Neuronal stem cell (in vitro differentiated cells): Measurements from ENCODE around the gene EPM2A.
A peak's percentile ranks its signal among the peaks of the same experiment; 100 is the strongest.

Experiments used
- DNase-seq: peaks from one replicate; pipeline ENCODE4 v3.0.0-alpha.2; 2013; ENCODE audit warnings: low spot score
- H2AFZ ChIP-seq: one replicate; pipeline ENCODE4 v1.6.1; 2013; ENCODE audit warnings: mild to moderate bottlenecking, low read length, inconsistent platforms
- H2AK5ac ChIP-seq: 2 replicates; pipeline ENCODE4 v1.6.1; 2013; ENCODE audit warnings: low read depth, mild to moderate bottlenecking, inconsistent platforms, low read length, moderate library complexity, mixed read lengths
- H2BK120ac ChIP-seq: 2 replicates; pipeline ENCODE4 v1.6.1; 2013; ENCODE audit warnings: low read depth, mild to moderate bottlenecking, inconsistent platforms, low read length, moderate library complexity, mixed read lengths
- H2BK12ac ChIP-seq: one replicate; pipeline ENCODE4 v1.6.1; 2013; ENCODE audit warnings: low read length, inconsistent platforms
- H2BK15ac ChIP-seq: 2 replicates; pipeline ENCODE4 v1.6.1; 2013; ENCODE audit warnings: mild to moderate bottlenecking, low read length, inconsistent platforms, mixed read lengths
- H2BK5ac ChIP-seq: one replicate; pipeline ENCODE4 v1.6.1; 2013; ENCODE audit warnings: inconsistent platforms, mild to moderate bottlenecking, low read length, moderate library complexity
- H3K14ac ChIP-seq: one replicate; pipeline ENCODE4 v1.6.1; 2013; ENCODE audit warnings: low read length, inconsistent platforms
- H3K18ac ChIP-seq: 2 replicates; pipeline ENCODE4 v1.6.1; 2013; ENCODE audit warnings: low read length, inconsistent platforms
- H3K23ac ChIP-seq: 2 replicates; pipeline ENCODE4 v1.6.1; 2013; ENCODE audit warnings: low read depth, mild to moderate bottlenecking, mixed read lengths, low read length, inconsistent platforms; ENCODE audit not compliant: poor library complexity
- H3K27ac ChIP-seq: replicated peaks from 3 replicates; pipeline ENCODE4 v1.5.1; 2013; ENCODE audit warnings: low read length, inconsistent platforms
- H3K27me3 ChIP-seq, 3 experiments: 2 replicates each; pipeline ENCODE4 v1.6.1; 2013; ENCODE audit warnings: low read length in 3 of 3, mild to moderate bottlenecking in 2 of 3, inconsistent platforms in 1 of 3, low read depth in 1 of 3, mixed read lengths in 1 of 3, moderate library complexity in 1 of 3; ENCODE audit not compliant: control insufficient read depth in 3 of 3, insufficient read depth in 3 of 3
- H3K36me3 ChIP-seq, 2 donors: replicated peaks in 1 of 2; 2 replicates each; pipeline ENCODE4 v1.6.1; 2013; ENCODE audit warnings: low read length in 2 of 2; ENCODE audit not compliant: control insufficient read depth in 2 of 2, insufficient read depth in 2 of 2
- H3K4ac ChIP-seq: 2 replicates; pipeline ENCODE4 v1.6.1; 2013; ENCODE audit warnings: inconsistent platforms, mild to moderate bottlenecking, low read length, moderate library complexity
- H3K4me1 ChIP-seq, 2 donors: 1 replicate in 1 of 2; 2 replicates in 1 of 2; pipeline ENCODE4 v1.6.1; 2013; ENCODE audit warnings: low read length in 2 of 2, low read depth in 1 of 2; ENCODE audit not compliant: control insufficient read depth in 2 of 2, insufficient read depth in 1 of 2
- H3K4me2 ChIP-seq: one replicate; pipeline ENCODE4 v1.6.1; 2013; ENCODE audit warnings: mild to moderate bottlenecking, low read length, inconsistent platforms; ENCODE audit not compliant: insufficient read depth, poor library complexity, severe bottlenecking
- H3K4me3 ChIP-seq, 2 donors: 2 replicates each; pipeline ENCODE4 v1.5.1; 2013; ENCODE audit warnings: low read length in 2 of 2, mild to moderate bottlenecking in 2 of 2, inconsistent platforms in 1 of 2, moderate library complexity in 1 of 2
- H3K79me1 ChIP-seq: one replicate; pipeline ENCODE4 v1.6.1; 2013; ENCODE audit warnings: low read depth, mild to moderate bottlenecking, inconsistent platforms, low read length, moderate library complexity
- H3K9ac ChIP-seq: one replicate; pipeline ENCODE4 v1.6.1; 2013; ENCODE audit warnings: mild to moderate bottlenecking, low read depth, low read length, inconsistent platforms; ENCODE audit not compliant: poor library complexity
- H3K9me3 ChIP-seq, 2 donors: replicated peaks in 1 of 2; 2 replicates each; pipeline versions ENCODE3 to v1.6.1; 2013; ENCODE audit warnings: low read length in 2 of 2, mild to moderate bottlenecking in 2 of 2, inconsistent platforms in 1 of 2, low read depth in 1 of 2, mixed read lengths in 1 of 2, moderate library complexity in 1 of 2; ENCODE audit not compliant: control insufficient read depth in 2 of 2, insufficient read depth in 1 of 2
- H4K8ac ChIP-seq: one replicate; pipeline ENCODE4 v1.6.1; 2013; ENCODE audit warnings: low read depth, mild to moderate bottlenecking, inconsistent platforms, low read length, moderate library complexity
- H4K91ac ChIP-seq: one replicate; pipeline ENCODE4 v1.6.1; 2013; ENCODE audit warnings: low read length, low read depth, mild to moderate bottlenecking, inconsistent platforms; ENCODE audit not compliant: poor library complexity
- WGBS, 2 donors: extraction: QIAGEN DNeasy Blood & Tissue Kit; methylation state at CpG; one replicate each; pipeline ENCODE4 v1.1.7; 2013; ENCODE audit warnings: missing lambda C conversion rate in 2 of 2, mixed read lengths in 1 of 2; ENCODE audit not compliant: insufficient read length in 2 of 2, insufficient replicate concordance in 1 of 2; ENCODE audit errors: extremely low coverage in 2 of 2; 5-methylcytosine and 5-hydroxymethylcytosine counted together

EPM2A gene

GRCh38 chr6:145621776-145622175 is 113.5 kb downstream of the EPM2A start:
- H2BK12ac ChIP-seq = no peak overlapping the region
- H2BK15ac ChIP-seq = no peak overlapping the region
- H3K27me3 ChIP-seq = no peaks in the 10 kb centered on the region
- H3K9me3 ChIP-seq = no peaks in the 10 kb centered on the region
- H4K91ac ChIP-seq = no peak overlapping the region
- no peak overlapping the region for H3K18ac ChIP-seq
- H3K9ac ChIP-seq = no peak overlapping the region
- H3K23ac ChIP-seq = no peak overlapping the region
- H3K4me1 ChIP-seq = no peaks in the 10 kb centered on the region
- no peaks in the 10 kb centered on the region for H3K79me1 ChIP-seq
- H3K27ac ChIP-seq = no peak overlapping the region
- no peak overlapping the region for H2BK5ac ChIP-seq
- no peak for DNase-seq
- no peak overlapping the region for H4K8ac ChIP-seq
- no peak overlapping the region for H3K4ac ChIP-seq
- no peak overlapping the region for H3K4me2 ChIP-seq
- no peak overlapping the region for H2AFZ ChIP-seq
- no peak overlapping the region for H3K4me3 ChIP-seq
- no peak overlapping the region for H3K14ac ChIP-seq
- no peak overlapping the region for H2BK120ac ChIP-seq
- H3K36me3 ChIP-seq = no peaks in the 10 kb centered on the region
- no CpG with 5 or more reads among the region's 1 CpG for WGBS, 2 donors
- H2AK5ac ChIP-seq = no peak overlapping the region

- Histone ChIP-seq H3K18ac (no peak overlapping the region), H3K9me3 (no peaks in the 10 kb centered on the region), H3K27ac (no peak overlapping the region), H3K79me1 (no peaks in the 10 kb centered on the region), H3K4me3 (no peak overlapping the region), H3K9ac (peak overlapping the region; percentile 54), H3K27me3 (no peaks in the 10 kb centered on the region), H2BK120ac (no peak overlapping the region), H4K91ac (no peak overlapping the region), H2BK12ac (no peak overlapping the region), H3K4me2 (no peak overlapping the region), H4K8ac (no peak overlapping the region), H3K23ac (no peak overlapping the region), H2AK5ac (no peak overlapping the region), H2BK5ac (no peak overlapping the region), H2BK15ac (no peak overlapping the region), H3K4ac (no peak overlapping the region), H3K14ac (no peak overlapping the region), H2AFZ (no peak overlapping the region), H3K36me3 (no peaks in the 10 kb centered on the region), H3K4me1 (no peaks in the 10 kb centered on the region)
- no peak for DNase-seq
- WGBS, 2 donors = no CpG with 5 or more reads among the region's 7 CpGs
These were observed 115.2 kb downstream of the EPM2A start for GRCh38 chr6:145620088-145620487.

GRCh38 chr6:145609521-145609920 is 125.8 kb downstream of the EPM2A start:
- no peak overlapping the region for H2AFZ ChIP-seq
- no peak overlapping the region for H3K4me3 ChIP-seq
- H3K9me3 ChIP-seq = no peaks in the 10 kb centered on the region
- no peak overlapping the region for H2BK5ac ChIP-seq
- no CpG with 5 or more reads among the region's 1 CpG for WGBS, 2 donors
- no peak for DNase-seq
- no peaks in the 10 kb centered on the region for H3K27me3 ChIP-seq
- no peak overlapping the region for H2BK120ac ChIP-seq
- no peak overlapping the region for H2AK5ac ChIP-seq
- no peaks in the 10 kb centered on the region for H3K79me1 ChIP-seq
- no peak overlapping the region for H3K18ac ChIP-seq
- no peak overlapping the region for H2BK15ac ChIP-seq
- no peak overlapping the region for H3K14ac ChIP-seq
- H3K23ac ChIP-seq = no peak overlapping the region
- no peak overlapping the region for H3K27ac ChIP-seq
- no peaks in the 10 kb centered on the region for H3K4me1 ChIP-seq
- no peaks in the 10 kb centered on the region for H3K36me3 ChIP-seq
- no peak overlapping the region for H4K8ac ChIP-seq
- H2BK12ac ChIP-seq = no peak overlapping the region
- H3K9ac ChIP-seq = no peak overlapping the region
- no peak overlapping the region for H3K4me2 ChIP-seq
- no peak overlapping the region for H4K91ac ChIP-seq
- no peak overlapping the region for H3K4ac ChIP-seq

GRCh38 chr6:145608850-145609249 is 126.5 kb downstream of the EPM2A start:
- H3K27ac ChIP-seq = no peak overlapping the region
- H2AK5ac ChIP-seq = no peak overlapping the region
- H3K4ac ChIP-seq = no peak overlapping the region
- no peaks in the 10 kb centered on the region for H3K27me3 ChIP-seq
- no peaks in the 10 kb centered on the region for H3K9me3 ChIP-seq
- H2BK120ac ChIP-seq = no peak overlapping the region
- H4K8ac ChIP-seq = no peak overlapping the region
- no peak overlapping the region for H3K4me3 ChIP-seq
- H3K4me2 ChIP-seq = no peak overlapping the region
- H3K4me1 ChIP-seq = no peaks in the 10 kb centered on the region
- no peak overlapping the region for H3K9ac ChIP-seq
- no peak overlapping the region for H3K23ac ChIP-seq
- H3K79me1 ChIP-seq = no peaks in the 10 kb centered on the region
- H2BK12ac ChIP-seq = no peak overlapping the region
- no peak overlapping the region for H3K14ac ChIP-seq
- H3K18ac ChIP-seq = no peak overlapping the region
- no CpG with 5 or more reads among the region's 1 CpG for whole genome bisulfite sequencing, 2 donors
- DNase-seq = no peak
- no peak overlapping the region for H2BK5ac ChIP-seq
- H3K36me3 ChIP-seq = no peaks in the 10 kb centered on the region
- H2AFZ ChIP-seq = no peak overlapping the region
- no peak overlapping the region for H2BK15ac ChIP-seq
- H4K91ac ChIP-seq = no peak overlapping the region
